Hematopoietic multipotent progenitor cell treated with erythropoietin and hydrocortisone succinate and interleukin-3 and kit ligand, for 8 days (in vitro differentiated cells): ENCODE measurements around the gene ATXN1.

Experiments used
- DNase-seq: peaks from one replicate; pipeline ENCODE4 v3.0.0-alpha.2; 2015

ATXN1 gene

GRCh38 chr6:16696496-16696895, 64.8 kb downstream of the ATXN1 start:
- no peak for DNase-seq

GRCh38 chr6:16694781-16695578, 66.3 kb downstream of the ATXN1 start:
- DNase-seq: no peak

GRCh38 chr6:16691324-16691723, 69.9 kb downstream of the ATXN1 start:
- DNase-seq: no peak

- no peak for DNase-seq
Measured at GRCh38 chr6:16690608-16691142, 70.6 kb downstream of the ATXN1 start.

- DNase-seq: no peak
Measured at GRCh38 chr6:16689788-16690607, 71.3 kb downstream of the ATXN1 start.

GRCh38 chr6:16688984-16689636, 72.2 kb downstream of the ATXN1 start:
- DNase-seq: no peak

- DNase-seq: no peak
Measured at GRCh38 chr6:16688436-16688835, 72.8 kb downstream of the ATXN1 start.

- DNase-seq: no peak
Measured at GRCh38 chr6:16687045-16687444, 74.2 kb downstream of the ATXN1 start.

GRCh38 chr6:16684896-16685554, 76.2 kb downstream of the ATXN1 start:
- no peak for DNase-seq

- peak; percentile 48 for DNase-seq
Measured at GRCh38 chr6:16684195-16684689, 77.0 kb downstream of the ATXN1 start.

GRCh38 chr6:16683641-16684194, 77.5 kb downstream of the ATXN1 start:
- peak; percentile 82 for DNase-seq

GRCh38 chr6:16681260-16681873, 79.9 kb downstream of the ATXN1 start:
- DNase-seq: no peak

GRCh38 chr6:16679050-16679449, 82.2 kb downstream of the ATXN1 start:
- no peak for DNase-seq

- no peak for DNase-seq
Measured at GRCh38 chr6:16677458-16677857, 83.8 kb downstream of the ATXN1 start.

- DNase-seq: no peak
Measured at GRCh38 chr6:16676978-16677377, 84.3 kb downstream of the ATXN1 start.

- DNase-seq: no peak
Measured at GRCh38 chr6:16676376-16676775, 84.9 kb downstream of the ATXN1 start.

- DNase-seq: no peak
Measured at GRCh38 chr6:16674801-16675392, 86.4 kb downstream of the ATXN1 start.

- no peak for DNase-seq
Measured at GRCh38 chr6:16673011-16673797, 88.1 kb downstream of the ATXN1 start.

- DNase-seq: no peak
Measured at GRCh38 chr6:16671302-16672289, 89.7 kb downstream of the ATXN1 start.
